GM12878 (cell line): Measurements from ENCODE around the gene SLC24A3. TPM values are rescaled to one million over a fixed set of nuclear protein-coding genes. Genes with fewer than 3 reads are reported as not detected.

Experiments used
- ATAC-seq: fragments of 200-7000 bp; cut with Tn5 transposase; 3 replicates; pipeline ENCODE4 v1.9.1; 2020; ENCODE audit warnings: mild to moderate bottlenecking, moderate library complexity
- BruUV-seq: library from RNA; stranded (reverse); fragments of 400-500 nt; replicated peaks from 2 replicates; lab custom pipeline; 2021; lab: Mats Ljungman, UMichigan
- CTCF ChIA-PET: fragments of 300-600 bp; sonication (Branson Sonifier 250); formaldehyde crosslinking; extraction: SDS; loops from one replicate; lab custom pipeline; 2021; ENCODE audit warnings: inconsistent platforms; lab: Yijun Ruan, JAX
- POLR2A ChIA-PET: fragments of 350-600 bp; formaldehyde crosslinking; extraction: SDS; loops from one replicate; lab custom pipeline; 2021; ENCODE audit warnings: inconsistent platforms; lab: Charles Lee
- RAD21 ChIA-PET: fragments of 300-600 bp; sonication (Branson Sonifier 250); formaldehyde crosslinking; loops from one replicate; lab custom pipeline; 2023; ENCODE audit warnings: antibody characterized with exemption; ENCODE audit not compliant: unreplicated experiment; lab: Charles Lee
- SMC1A ChIA-PET: fragments of 300-600 bp; sonication (Branson Sonifier 250); formaldehyde crosslinking; loops from one replicate; lab custom pipeline; 2023; ENCODE audit not compliant: unreplicated experiment, uncharacterized antibody; lab: Charles Lee
- DNase-seq: peaks from one replicate; pipeline ENCODE4 v3.0.0-alpha.2; 2011; ENCODE audit warnings: low read depth, low spot score
- FAIRE-seq: peaks from 3 replicates; lab custom pipeline; 2011; peaks lifted over from hg19 to GRCh38; lab: Jason Lieb, UNC
- H2AFZ ChIP-seq: 2 replicates; pipeline ENCODE4 v1.6.0; 2011; ENCODE audit warnings: low read depth, low read length, control low read depth; ENCODE audit not compliant: control insufficient read depth
- H3K27ac ChIP-seq: 2 replicates; pipeline ENCODE4 v1.5.1; 2011; ENCODE audit warnings: control low read depth; ENCODE audit not compliant: control insufficient read depth, insufficient read depth
- H3K27me3 ChIP-seq, 2 experiments: replicated peaks in 1 of 2; 2 replicates each; pipeline versions ENCODE4 v1.6.0 to v1.6.1; 2011; ENCODE audit warnings: low read length in 1 of 2; ENCODE audit not compliant: control insufficient read depth in 2 of 2, insufficient read depth in 2 of 2
- H3K36me3 ChIP-seq, 2 experiments: 2 replicates each; pipeline ENCODE4 v1.5.1; 2011; ENCODE audit warnings: low read length in 1 of 2; ENCODE audit not compliant: control insufficient read depth in 2 of 2, insufficient read depth in 2 of 2
- H3K4me1 ChIP-seq: 2 replicates; pipeline ENCODE4 v1.6.1; 2011; ENCODE audit warnings: mild to moderate bottlenecking, low read length, moderate library complexity, mixed read lengths; ENCODE audit not compliant: control insufficient read depth, insufficient read depth
- H3K4me2 ChIP-seq: 2 replicates; pipeline ENCODE4 v1.6.0; 2011; ENCODE audit warnings: control low read depth; ENCODE audit not compliant: control insufficient read depth, insufficient read depth
- H3K4me3 ChIP-seq: fragments of 200-600 bp; sonication (generic); 2 replicates; pipeline ENCODE4 v1.5.1; 2016
- H3K79me2 ChIP-seq: 2 replicates; pipeline ENCODE4 v1.6.0; 2011; ENCODE audit warnings: low read length; ENCODE audit not compliant: control insufficient read depth, insufficient read depth
- H3K9ac ChIP-seq: 2 replicates; pipeline ENCODE4 v1.8.0; 2011; ENCODE audit warnings: low read length, control low read depth, mixed read lengths; ENCODE audit not compliant: control insufficient read depth, insufficient read depth
- H3K9me3 ChIP-seq: replicated peaks from 3 replicates; pipeline ENCODE4 v1.5.1; 2011; ENCODE audit warnings: mild to moderate bottlenecking, low read length; ENCODE audit not compliant: control insufficient read depth, insufficient read depth
- H4K20me1 ChIP-seq: 2 replicates; pipeline ENCODE4 v1.6.0; 2011; ENCODE audit not compliant: control insufficient read depth, insufficient read depth
- BCLAF1 ChIP-seq: fragments of 450-650 bp; IDR thresholded peaks from 2 replicates; pipeline ENCODE4 v1.6.1; 2017; ENCODE audit warnings: antibody characterized with exemption, mild to moderate bottlenecking, moderate library complexity
- CTCF ChIP-seq, 3 experiments: IDR thresholded peaks in 2 of 3; conservative IDR thresholded peaks in 1 of 3; 2 replicates each; pipeline ENCODE4 v1.5.1; 2011; ENCODE audit warnings: low read depth in 3 of 3, low read length in 3 of 3, mild to moderate bottlenecking in 3 of 3, control low read depth in 2 of 3, moderate library complexity in 2 of 3, inconsistent platforms in 1 of 3, mixed read lengths in 1 of 3; ENCODE audit not compliant: control insufficient read depth in 2 of 3, insufficient read depth in 1 of 3; ENCODE audit errors: extremely low read depth in 1 of 3
- HCFC1 ChIP-seq: fragments of 150-350 bp; IDR thresholded peaks from 2 replicates; pipeline ENCODE4 v1.6.1; 2014; ENCODE audit warnings: low read length
- KDM1A ChIP-seq: fragments of 200-600 bp; sonication (generic); IDR thresholded peaks from 2 replicates; pipeline ENCODE4 v1.6.1; 2016; ENCODE audit warnings: borderline replicate concordance
- MYB ChIP-seq: fragments of 150-350 bp; IDR thresholded peaks from 2 replicates; pipeline ENCODE4 v1.6.1; 2014; ENCODE audit warnings: mild to moderate bottlenecking, low read depth, low read length, borderline replicate concordance
- POLR2AphosphoS2 ChIP-seq: IDR thresholded peaks from 2 replicates; pipeline ENCODE4 v1.6.1; 2011; ENCODE audit warnings: low read depth, mild to moderate bottlenecking, low read length, improper control_type of control experiment, moderate library complexity
- TAF1 ChIP-seq: IDR thresholded peaks from 2 replicates; pipeline ENCODE4 v1.6.1; 2011; ENCODE audit warnings: mild to moderate bottlenecking, low read depth, low read length, borderline replicate concordance
- USF1 ChIP-seq: IDR thresholded peaks from 2 replicates; pipeline ENCODE4 v1.6.1; 2011; ENCODE audit warnings: borderline replicate concordance, low read depth, mild to moderate bottlenecking, moderate library complexity, mixed read lengths, low read length; ENCODE audit not compliant: insufficient read depth; ENCODE audit errors: extremely low read length
- ZNF622 ChIP-seq: fragments of 450-650 bp; IDR thresholded peaks from 2 replicates; pipeline ENCODE4 v1.6.1; 2017; ENCODE audit warnings: mild to moderate bottlenecking, inconsistent platforms
- WGBS: methylation state at CpG from one replicate; pipeline ENCODE4 v1.1.6; 2016; ENCODE audit warnings: low lambda C conversion rate; ENCODE audit not compliant: insufficient replicate concordance, insufficient coverage; ENCODE audit errors: missing lambda C conversion rate; 5-methylcytosine and 5-hydroxymethylcytosine counted together
- in situ Hi-C: fragments of 300-500 bp; cut with MboI; formaldehyde crosslinking; loops from 9 replicates; pipeline ENCODE4 v1.14.3; 2018; ENCODE audit warnings: mixed read lengths
- intact Hi-C: fragments of 100-400 bp; cut with micrococcal nuclease; formaldehyde crosslinking; loops from one replicate; pipeline ENCODE4 v1.14.2; 2022; ENCODE audit not compliant: unreplicated experiment
- polyA plus RNA-seq, 11 experiments: library from polyadenylated mRNA; depleted of rRNA in 4 of 11; unstranded in 6 of 11; stranded (reverse) in 5 of 11; fragments of >200 nt; fragmentation: Nextera tagmentation in 4 of 11; fragmentation: Illumina TruSeq in 1 of 11; extraction: Ambion mirVana in 4 of 11; extraction: Trizol in 1 of 11; gene quantifications; 1 replicate in 1 of 11; 2 replicates in 10 of 11; pipeline versions ENCODE4 v1.2.1 to v1.2.3, GENCODE V29; 2011 to 2016; ENCODE audit warnings: inconsistent platforms in 2 of 11, missing spikeins in 2 of 11, low read depth in 1 of 11
- total RNA-seq, 4 experiments: library from RNA; depleted of rRNA in 3 of 4; stranded (reverse); fragments of >200 nt in 3 of 4; fragmentation: Illumina TruSeq in 1 of 4; extraction: Trizol in 1 of 4; gene quantifications; 2 replicates each; pipeline versions ENCODE4 v1.2.1 to v1.2.3, GENCODE V29; 2013 to 2021
- TF ChIP-seq, protein P1 (sequence below): IDR thresholded peaks from 2 replicates; pipeline ENCODE4 v1.6.1; 2011; ENCODE audit warnings: low read depth, low read length, improper control_type of control experiment, borderline replicate concordance
- TF ChIP-seq, protein P2 (sequence below): fragments of 450-650 bp; IDR thresholded peaks from 2 replicates; pipeline ENCODE4 v1.6.1; 2016; ENCODE audit warnings: mild to moderate bottlenecking

SLC24A3 gene
- total and polyA plus RNA-seq, 10 of the 15 experiments (the other 5 are each of a cell fraction or from before 2014, with no cell fraction given), result 0.04 TPM; not detected in 9

- H3K27ac ChIP-seq, result no peak overlapping the region
- DNase-seq, result no peak
- RAD21 ChIA-PET, result no interaction called here
- no peak overlapping the region for H3K4me2 ChIP-seq
- WGBS, result 45% methylated on average over 3 of the region's 3 CpGs
- H3K27me3 ChIP-seq, result no peaks in the 10 kb centered on the region
- POLR2A ChIA-PET, result no interaction called here
- TF ChIP-seq USF1, result no peak
- TF ChIP-seq TAF1, result no peak
- no peak for TF ChIP-seq HCFC1
- no peak for TF ChIP-seq KDM1A
- TF ChIP-seq CTCF (IDR thresholded peaks at IDR 0.05 in 2 of 3, conservative IDR thresholded peaks at IDR 0.05 in 1 of 3; ENCODE audit: control insufficient read depth in 2 of 3, extremely low read depth in 1 of 3, insufficient read depth in 1 of 3, low read depth in 3 of 3, low read length in 3 of 3), result no peak
- TF ChIP-seq POLR2AphosphoS2, result no peak
- TF ChIP-seq BCLAF1, result no peak
- TF ChIP-seq, protein P1, sequence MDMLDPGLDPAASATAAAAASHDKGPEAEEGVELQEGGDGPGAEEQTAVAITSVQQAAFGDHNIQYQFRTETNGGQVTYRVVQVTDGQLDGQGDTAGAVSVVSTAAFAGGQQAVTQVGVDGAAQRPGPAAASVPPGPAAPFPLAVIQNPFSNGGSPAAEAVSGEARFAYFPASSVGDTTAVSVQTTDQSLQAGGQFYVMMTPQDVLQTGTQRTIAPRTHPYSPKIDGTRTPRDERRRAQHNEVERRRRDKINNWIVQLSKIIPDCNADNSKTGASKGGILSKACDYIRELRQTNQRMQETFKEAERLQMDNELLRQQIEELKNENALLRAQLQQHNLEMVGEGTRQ, result no peak
- no peak for TF ChIP-seq ZNF622
- TF ChIP-seq, protein P2, sequence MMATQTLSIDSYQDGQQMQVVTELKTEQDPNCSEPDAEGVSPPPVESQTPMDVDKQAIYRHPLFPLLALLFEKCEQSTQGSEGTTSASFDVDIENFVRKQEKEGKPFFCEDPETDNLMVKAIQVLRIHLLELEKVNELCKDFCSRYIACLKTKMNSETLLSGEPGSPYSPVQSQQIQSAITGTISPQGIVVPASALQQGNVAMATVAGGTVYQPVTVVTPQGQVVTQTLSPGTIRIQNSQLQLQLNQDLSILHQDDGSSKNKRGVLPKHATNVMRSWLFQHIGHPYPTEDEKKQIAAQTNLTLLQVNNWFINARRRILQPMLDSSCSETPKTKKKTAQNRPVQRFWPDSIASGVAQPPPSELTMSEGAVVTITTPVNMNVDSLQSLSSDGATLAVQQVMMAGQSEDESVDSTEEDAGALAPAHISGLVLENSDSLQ, result no peak
- no peak for TF ChIP-seq MYB
- BruUV-seq, result no TSS peak
- in situ Hi-C loops (no loop called here), intact Hi-C loops (no loop called here)
- SMC1A ChIA-PET, result no interaction called here
- H4K20me1 ChIP-seq, result no peaks in the 10 kb centered on the region
- H3K4me3 ChIP-seq, result no peak overlapping the region
- no peak overlapping the region for H2AFZ ChIP-seq
- H3K79me2 ChIP-seq, result no peaks in the 10 kb centered on the region
- FAIRE-seq, result no peak
- ATAC-seq, result no peak
- CTCF ChIA-PET, result no interaction called here
- peaks cover 4% of the 10 kb centered on the region for H3K4me1 ChIP-seq
- H3K36me3 ChIP-seq, result no peaks in the 10 kb centered on the region
- no peak overlapping the region for H3K9ac ChIP-seq
- no peaks in the 10 kb centered on the region for H3K9me3 ChIP-seq
Observed at GRCh38 chr20:19670829-19671228, 458.4 kb downstream of the SLC24A3 start.
